HG03097 (cell line): Measurements from ENCODE around the gene EFCAB5.
"Not testable (repeated sequence)": the region's sequence is repeated elsewhere in the genome, so short reads cannot be mapped to it uniquely, and the experiment has no call there.

Source experiments
- ATAC-seq: cut with Tn5 transposase; IDR thresholded peaks from one replicate; pipeline ENCODE4 v1.9.1; 2021; ENCODE audit not compliant: unreplicated experiment, low FRiP score

The EFCAB5 gene

DNA sequence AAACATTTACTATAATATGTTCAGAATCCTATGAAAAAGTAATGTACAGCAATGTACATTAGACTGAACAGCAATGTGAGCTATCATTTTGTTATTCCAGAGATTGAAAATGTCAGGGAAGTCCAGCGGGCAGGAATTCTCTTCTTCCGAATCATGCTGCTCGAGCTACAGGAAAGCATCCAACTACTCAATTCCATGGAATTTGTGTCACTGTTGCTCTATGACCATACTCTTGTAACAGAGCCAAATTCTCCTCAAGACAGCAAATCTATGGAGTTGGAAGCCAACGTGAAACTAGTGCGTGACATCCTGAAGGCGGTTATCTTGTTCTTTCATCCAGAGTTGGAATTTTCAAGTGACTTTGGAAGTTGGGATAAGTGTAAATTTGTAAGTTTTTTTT, 150.3 kb downstream of the EFCAB5 start:
- ATAC-seq: no peak

DNA sequence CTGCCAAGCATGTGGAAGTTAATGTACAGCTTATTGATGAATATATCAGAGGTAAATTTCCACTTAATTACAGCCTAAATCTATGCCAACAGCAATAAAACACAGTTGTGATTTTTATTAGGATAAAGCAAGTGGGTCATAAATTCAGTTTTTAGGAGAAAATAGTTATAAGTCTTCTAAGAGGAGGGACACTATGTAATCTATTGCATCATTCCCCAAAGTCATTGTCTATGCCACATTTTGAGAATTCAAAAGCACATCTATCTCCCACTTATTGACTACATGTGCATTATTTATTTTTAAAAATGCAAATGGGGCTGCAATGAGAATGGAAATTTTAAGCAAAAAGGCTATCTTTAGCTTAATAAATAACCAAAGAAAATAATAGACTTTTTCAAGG, 151.5 kb downstream of the EFCAB5 start:
- ATAC-seq: no peak

DNA sequence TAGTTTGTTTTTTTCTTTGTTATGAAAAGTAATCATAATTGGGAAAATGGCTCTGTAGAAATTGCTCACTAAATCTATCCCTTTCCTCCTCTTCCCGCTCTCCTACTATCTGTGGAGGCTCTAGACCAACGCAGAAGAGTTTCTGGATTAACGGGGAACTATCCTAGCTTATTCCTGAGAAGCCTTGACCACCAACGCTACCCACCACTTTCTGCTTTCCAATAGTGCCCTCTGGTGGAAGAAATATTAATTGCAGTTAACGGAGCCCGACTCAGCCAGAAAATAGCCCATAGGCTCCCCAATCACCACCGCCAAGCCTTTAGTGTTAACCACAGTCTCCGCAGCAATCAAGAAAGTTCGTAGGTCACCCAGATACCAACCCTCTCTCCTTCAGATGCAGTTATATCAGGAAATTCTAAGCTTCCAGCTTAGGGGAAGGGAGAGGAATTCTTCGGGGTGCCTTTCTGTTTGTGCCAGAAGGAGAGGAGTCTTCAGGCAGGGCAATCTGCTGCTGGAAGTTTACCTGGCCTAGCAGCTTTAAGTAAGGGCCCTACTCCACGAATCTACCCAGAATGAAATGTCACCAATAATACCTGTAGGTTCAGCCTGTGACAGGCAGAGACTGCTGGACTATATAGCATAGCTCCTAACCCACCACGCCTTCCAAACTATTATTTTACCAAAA, 152.2 kb downstream of the EFCAB5 start:
- ATAC-seq: no peak

DNA sequence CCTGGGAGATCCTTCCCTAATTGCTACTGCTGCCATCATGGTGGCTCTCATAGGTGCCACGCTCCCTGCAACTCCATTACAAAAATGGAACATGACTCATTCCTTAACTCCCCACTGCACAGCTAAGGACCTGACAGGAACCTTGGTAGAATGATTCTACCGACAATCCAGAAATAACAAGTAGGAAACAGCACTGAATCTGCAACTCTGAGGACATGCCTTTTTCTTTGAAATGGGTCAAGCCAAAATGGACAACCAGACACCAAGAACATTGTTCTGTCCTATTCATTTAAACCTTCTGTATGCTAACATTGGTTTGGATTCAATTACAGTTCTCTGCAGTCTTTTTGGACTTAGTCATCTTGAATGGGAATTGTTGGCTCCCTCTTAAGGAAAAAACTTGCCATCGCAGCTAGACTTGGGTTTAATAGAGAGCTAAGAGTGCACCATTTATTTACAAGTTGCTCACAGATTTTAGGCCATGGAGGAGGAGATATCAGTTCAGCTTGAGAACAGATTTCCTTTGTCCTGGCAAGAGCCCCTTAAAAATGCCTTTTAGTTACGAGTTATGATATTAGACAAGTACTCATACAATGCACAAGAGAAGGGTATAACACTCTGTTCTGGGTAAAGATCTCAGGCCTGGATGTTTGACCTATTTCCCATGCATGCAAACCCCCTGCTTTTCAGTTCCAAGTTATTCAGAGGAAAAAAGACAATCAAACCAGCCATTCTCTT, 154.2 kb downstream of the EFCAB5 start:
- no peak for ATAC-seq

DNA sequence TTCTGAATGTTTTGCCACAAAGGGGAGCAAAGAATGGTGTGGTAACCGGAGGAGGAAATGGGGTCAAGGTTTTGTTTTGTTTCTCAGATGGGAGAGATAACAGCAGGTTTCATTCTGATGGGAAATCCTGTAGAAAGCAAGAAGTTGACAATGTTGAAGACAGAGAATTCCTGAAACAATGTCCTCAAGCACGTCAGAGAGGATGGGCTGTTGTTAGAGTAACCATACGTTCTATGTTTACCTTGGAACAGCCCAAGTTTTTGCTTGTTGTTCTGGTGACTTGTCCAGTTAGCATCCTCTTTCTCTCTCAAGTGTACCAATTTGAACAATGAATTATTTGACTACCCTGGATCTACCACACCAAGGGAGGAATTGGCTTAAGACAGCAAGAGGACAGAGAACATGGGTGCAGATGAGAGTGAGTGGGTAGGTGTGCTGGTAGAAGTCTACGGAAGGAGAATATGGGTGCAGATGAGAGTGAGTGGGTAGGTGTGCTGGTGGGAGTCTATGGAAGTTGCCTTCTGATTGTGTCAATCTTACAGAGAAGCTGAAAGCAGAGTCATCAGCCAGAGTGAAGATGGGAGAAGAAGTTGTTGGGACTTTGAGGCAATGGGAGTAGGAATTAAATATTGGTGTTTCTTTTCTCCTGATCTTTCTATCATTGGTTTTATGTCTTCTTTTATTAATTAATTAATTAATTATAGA, 160.4 kb downstream of the EFCAB5 start:
- no peak for ATAC-seq

DNA sequence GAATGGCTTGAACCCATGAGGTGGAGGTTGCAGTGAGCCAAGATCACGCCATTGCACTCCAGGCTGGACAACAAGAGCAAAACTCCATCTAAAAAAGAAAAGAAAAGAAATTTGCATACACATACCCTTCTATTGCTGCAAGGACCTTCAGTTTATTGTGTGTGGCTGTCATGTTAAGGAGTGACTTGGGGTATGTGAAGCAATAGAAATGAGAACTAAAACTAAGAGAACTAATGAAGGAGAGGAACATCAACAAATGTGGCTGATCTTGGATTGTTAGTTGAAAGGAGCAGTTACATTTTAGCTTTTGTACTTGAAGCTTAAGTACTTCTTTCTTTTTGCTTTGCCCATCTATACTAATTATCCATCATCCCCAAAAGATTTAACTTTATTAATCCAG, 162.5 kb downstream of the EFCAB5 start:
- no peak for ATAC-seq

DNA sequence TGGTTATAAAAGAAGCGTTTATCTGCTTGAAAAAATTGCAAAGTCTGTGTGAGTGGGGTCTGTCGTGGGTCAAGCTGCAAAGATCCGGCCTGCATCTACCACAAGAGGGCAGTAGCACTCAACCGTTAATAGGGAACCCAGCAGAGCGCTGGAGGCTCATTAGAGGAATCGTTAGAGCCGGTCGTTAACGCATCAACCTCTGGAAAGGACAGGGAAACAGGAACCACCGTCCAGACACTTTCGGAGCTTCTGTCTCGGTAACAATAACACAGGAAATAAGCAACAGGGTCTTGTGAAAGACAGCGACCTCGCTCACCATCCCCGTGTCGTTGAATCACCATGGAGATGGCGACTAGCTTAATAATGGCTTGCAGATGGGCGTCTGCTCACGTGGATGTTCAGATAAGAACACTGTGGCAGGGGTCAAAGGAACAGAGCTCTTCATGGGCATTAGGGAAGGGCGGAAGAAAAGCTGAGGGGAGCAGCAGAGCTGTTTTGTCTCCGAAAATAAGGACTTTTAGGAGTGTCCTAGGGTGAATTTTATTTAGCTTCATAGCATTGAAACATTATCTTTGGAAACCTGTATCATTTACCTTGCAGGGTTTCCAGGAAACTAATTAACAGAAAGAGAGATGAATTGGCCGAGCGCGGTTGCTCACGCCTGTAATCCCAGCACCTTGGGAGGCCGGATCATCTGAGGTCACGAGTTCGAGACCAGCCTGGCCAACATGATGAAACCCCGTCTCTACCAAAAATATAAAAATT, 163.3 kb downstream of the EFCAB5 start:
- ATAC-seq: peak; percentile 75

DNA sequence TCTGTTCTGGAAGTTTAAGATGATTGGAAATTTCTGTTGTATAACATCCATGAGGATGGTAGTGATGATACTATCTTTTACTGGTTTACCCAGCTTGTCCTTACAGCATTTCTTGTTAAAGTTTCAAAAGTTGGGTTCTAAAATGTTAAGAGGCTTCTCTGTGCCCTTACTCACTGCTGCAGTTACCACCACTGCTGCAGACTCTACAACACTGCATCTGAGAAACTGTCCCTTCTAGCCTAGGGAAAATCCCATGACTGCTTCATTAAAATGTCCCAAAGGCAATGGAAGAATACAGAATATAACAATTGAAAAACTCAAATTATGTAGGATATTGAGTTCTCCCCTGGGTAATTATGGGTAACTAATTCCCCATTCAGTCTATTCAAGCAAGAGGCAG, 171.4 kb downstream of the EFCAB5 start:
- ATAC-seq: no peak

DNA sequence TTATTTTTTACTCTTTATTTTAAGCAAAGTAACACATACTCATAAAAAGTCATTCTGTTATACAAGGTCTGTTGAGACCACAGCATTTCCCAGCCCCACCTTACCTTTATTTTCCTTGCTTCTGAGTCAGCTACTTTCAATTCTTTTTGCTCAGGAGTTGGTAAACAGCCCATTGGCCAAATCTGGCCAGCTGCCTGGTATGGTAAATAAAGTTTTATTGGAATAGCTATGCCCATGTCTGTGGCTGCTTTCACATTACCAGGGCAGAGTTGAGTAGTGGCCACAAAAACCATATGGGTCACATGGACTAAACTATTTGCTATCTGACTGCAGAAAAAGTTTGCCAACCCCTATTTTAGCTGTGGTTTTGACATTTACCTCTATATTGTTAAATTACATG, 171.8 kb downstream of the EFCAB5 start:
- no peak for ATAC-seq

DNA sequence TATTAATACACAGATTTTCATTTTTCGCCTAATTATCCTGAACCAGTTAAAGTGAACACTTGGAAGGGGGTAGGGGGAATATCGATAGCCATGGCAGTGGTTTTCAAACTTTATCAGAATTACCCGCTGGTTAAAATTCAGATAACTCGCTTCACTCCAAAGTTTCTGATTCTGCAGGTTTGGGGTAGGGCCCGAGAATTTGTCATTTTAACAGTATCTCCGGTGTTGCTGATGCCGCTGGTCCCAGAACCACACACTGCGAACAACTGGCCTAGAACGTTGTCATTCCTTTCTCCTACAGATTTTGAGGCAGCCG, 174.9 kb downstream of the EFCAB5 start:
- ATAC-seq: no peak

DNA sequence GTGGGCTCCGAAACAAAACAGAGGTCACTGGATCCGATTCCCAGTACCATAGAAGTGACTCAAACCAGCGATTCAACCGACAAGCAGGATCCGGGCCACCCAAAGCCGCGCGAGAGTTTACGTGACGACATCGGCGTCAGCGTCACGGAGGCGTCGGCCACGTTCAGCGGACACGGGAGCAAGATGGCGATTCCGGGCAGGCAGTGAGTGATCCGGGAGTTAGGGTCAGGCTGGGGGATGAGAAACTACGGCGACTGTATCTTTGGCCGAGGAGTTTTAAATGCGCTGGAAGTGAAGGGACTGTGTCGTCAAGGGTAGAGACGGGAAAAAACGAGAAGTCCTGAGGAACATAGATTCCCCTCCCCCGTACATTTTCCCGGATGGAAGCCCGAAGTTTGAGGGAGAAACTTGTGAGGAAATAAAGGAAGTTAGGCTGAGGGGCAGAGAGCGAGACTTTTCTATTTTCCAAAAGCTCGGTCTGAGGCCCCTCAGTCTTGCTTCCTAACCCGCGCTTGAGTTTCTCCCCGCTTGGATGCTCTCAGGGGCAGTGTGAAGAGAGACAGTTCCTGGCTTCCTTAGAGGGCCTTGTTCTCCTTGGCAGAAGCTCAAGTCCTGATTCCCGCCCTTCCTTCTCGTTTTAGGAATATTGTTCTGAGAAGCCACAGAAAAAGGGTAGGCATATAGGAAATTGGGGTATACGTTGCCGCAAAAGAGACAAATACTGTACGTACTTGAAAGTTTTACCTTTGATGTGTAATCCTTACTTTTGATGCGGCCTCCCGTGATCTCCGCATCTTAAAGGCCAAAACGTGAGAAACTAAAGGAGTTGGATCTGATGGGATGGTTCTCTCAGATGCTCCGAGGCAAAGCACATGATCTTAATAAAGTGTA, 175.5 kb downstream of the EFCAB5 start, which contains the start of gene NSRP1:
Gene NSRP1, plus strand, starts transcription at position 156 of the 891 bp plus-strand sequence. Its CDS starts 28 bp downstream, at position 184.
- peak; percentile 56 for ATAC-seq

DNA sequence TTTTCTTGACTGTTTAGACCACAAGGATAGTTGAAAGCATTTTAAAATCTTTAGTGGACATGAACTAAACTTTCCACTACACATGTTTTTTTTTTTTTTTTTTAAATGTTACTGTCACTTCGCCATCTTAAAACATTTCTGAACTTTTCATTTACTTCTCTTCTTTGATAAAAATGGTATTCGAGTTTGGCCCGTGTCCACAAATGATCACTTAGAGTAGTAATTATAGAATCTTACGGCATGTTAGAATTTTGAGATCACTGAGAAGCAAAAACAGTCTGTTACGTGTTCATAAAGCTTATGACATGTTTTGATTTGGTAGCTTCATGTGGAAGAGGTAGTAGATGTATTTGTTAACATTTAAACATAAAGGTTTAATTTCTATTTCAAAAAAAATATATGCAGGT, 176.2 kb downstream of the EFCAB5 start:
- ATAC-seq: no peak

DNA sequence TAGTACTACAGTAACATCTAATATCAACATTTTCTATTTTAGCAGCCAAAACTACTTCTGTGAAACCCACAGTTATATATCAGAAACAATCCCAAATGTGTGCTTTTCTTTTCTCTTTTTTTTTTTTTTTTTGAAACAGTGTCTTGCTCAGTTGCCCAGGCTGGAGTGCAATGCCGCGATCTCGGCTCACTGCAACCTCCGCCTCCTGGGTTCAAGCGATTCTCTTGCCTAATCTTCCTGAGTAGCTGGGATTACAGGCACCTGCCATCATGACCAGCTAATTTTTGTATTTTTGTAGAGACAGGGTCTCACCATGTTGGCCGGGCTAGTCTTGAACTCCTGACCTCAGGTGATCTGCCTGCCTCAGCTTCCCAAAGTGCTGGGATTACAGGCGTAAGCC, 177.2 kb downstream of the EFCAB5 start:
- ATAC-seq: not testable (repeated sequence)

DNA sequence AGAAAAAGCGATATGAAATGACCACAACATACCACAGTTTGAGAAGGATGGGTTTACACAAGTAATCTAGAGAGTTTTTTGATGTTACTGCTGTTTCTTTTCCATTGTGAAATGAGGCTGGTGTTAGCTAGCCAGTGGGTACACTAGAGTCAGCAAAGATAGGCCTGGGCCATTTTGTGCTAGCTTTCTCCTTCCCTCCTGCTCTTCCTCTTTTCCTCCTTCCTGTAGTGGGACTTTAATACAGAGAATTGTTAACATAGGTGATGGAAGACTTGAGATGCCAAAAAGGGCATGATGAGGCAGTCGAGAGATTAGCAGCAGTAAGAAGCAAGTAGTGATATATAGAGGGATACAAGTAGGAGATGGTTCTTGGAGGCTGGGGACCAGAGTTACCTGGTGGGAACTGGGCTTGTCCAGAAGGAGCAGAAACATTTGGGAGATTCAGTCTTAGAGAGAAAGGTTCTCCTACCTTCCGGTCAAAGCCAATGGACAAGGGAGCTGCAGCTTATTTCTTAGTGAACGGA, 182.9 kb downstream of the EFCAB5 start:
- ATAC-seq: no peak

DNA sequence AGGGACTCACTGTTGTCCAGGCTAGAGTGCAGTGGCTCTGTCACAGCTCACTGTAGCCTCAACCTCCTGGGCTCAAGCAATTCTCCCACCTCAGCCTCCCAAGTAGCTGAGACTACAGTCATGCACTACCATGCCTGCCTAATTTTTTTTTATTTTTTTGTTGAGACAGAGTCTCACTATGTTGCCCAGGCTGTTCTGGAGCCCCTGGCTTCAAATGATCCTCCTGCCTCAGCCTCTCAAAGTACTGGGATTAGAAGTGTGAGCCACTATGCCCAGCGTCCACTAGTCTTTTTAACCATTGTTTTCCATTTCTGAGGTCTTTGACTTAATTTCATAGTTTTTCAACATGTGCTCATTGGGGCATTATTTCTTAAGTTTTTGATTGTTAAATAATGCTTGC, 188.7 kb downstream of the EFCAB5 start:
- ATAC-seq: no peak

DNA sequence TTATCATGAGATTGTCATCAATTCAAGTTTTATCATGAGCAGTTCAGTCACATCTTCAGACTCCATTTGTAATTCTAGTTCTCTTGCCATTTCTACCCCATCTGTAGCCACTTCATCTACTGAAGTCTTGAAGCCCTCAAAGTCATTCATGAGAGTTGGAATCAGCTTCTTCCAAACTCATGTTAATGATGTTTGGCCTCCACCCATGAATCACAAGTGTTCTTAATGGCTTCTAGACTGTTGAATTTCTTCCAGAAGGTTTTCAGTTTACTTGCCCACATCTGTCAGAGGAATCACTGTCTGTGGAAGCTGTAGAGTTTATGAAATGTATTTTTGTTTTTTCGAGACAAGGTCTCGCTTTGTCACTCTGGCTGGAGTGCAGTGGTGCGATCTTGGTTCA, 191.2 kb downstream of the EFCAB5 start:
- ATAC-seq: no peak

DNA sequence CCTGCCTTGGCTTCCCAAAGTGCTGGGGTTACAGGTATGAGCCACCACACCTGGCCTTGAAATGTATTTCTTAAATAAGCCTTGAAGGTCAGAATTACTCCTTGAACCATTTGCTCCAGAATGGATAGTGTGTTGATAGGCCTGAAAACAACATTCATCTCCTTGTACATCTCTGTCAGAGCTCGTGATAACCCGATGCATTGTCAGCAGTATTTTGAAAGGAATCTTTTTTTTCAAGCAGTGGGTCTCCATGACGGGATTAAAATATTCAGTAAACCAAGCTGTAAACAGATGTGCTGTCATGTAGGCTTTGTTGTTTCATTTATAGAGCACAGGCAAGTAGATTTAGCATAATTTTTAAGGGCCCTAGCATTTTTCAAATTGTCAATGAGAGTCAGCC, 191.8 kb downstream of the EFCAB5 start:
- no peak for ATAC-seq

DNA sequence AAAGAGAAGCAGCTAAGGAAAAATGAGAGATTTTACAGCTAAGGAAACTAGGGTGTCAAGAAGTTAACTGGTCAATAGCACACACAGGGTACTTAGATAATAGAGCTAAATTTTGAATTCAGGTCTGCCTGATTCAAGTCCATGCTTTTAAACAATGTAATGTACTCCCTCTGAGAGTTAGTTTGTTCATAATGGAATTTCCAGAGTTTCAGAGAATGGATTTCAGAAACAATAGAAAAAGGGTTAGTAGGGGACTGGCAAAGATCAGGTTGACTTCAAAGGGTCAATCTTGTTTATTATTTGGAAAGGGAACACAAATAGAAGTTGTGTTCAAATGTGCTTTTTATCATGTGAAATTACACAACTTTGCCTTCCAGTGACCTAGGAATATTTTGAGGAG, 193.1 kb downstream of the EFCAB5 start:
- no peak for ATAC-seq

DNA sequence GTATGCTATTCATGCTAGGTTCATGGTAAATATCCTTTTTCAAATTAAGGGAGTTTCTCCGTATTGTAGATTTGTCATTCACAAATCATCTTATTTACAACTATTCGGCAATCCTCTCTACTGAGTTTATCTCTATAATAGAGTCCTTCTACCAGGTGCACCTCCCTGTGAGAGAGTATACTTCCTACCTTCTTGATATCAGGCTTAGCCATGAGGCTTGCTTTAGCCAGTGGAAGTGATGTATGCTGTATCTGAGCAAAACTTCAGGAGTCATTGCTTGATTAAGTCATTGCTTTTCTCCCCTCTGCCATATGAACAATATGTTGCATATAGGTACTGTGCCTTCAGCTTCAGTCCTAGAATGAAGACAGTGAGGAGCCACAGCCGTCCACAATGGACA, 195.7 kb downstream of the EFCAB5 start:
- no peak for ATAC-seq

DNA sequence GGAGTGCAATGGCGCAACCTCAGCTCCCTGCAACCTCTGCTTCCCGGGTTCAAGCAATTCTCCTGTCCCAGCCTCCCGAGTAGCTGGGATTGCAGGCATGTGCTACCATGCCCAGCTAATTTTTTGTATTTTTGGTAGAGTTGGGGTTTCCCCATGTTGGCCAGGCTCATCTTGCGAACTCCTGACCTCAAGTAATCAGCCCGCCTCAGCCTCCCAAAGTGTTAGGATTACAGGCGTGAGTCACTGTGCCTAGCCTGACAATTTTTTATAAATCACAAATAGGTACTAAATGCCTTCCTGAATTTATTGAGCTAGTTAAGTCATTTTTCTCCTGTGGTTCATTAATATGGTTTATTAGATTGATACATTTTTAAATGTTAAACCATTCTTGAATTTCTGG, 206.4 kb downstream of the EFCAB5 start:
- not testable (repeated sequence) for ATAC-seq
